ENCODE results near the gene CBFA2T3. TPM values are rescaled to one million over a fixed set of nuclear protein-coding genes. Genes with fewer than 3 reads are reported as not detected.

Gene CBFA2T3
- total and polyA plus RNA-seq, 2 of the 8 experiments (the other 6 are each of a cell fraction or from before 2014, with no cell fraction given) = 0.51 to 1.3 TPM

- no peak overlapping the region for H3K4ac ChIP-seq (replicated peaks; ENCODE audit: insufficient read length, low read depth, low read length)
- H4K8ac ChIP-seq (ENCODE audit: extremely low read depth, insufficient read depth, low read length) = no peak overlapping the region
- H3K9me3 ChIP-seq (ENCODE audit: insufficient read depth in 2 of 2, low read depth in 1 of 2, low read length in 1 of 2) = no peaks in the 10 kb centered on the region
- H2AK5ac ChIP-seq (ENCODE audit: low read depth, low read length) = no peak overlapping the region
- H3K23me2 ChIP-seq (ENCODE audit: low read depth, low read length) = no peaks in the 10 kb centered on the region
- H2BK120ac ChIP-seq (replicated peaks; ENCODE audit: low read depth, low read length) = no peak overlapping the region
- no peak for DNase-seq (ENCODE audit: low read depth in 1 of 2, low spot score in 2 of 2)
- ChIA-PET CTCF (ENCODE audit: partially characterized antibody) (interaction anchor here (0.8 to 2.0 kb wide), 6 partner anchors 10 to 113 kb away, joined by 3 to 10 read pairs (median 3); no protein-coding TSS in a partner anchor), POLR2A (ENCODE audit: partially characterized antibody) (interaction anchor here (2.2 kb wide), 1 partner anchor 17 kb away, joined by 8 read pairs; the partner anchor contains the start of gene APRT)
- no peak overlapping the region for H3K56ac ChIP-seq (replicated peaks; ENCODE audit: insufficient read length, low read depth, low read length)
- no peak for FAIRE-seq
- no peak overlapping the region for H3K23ac ChIP-seq (ENCODE audit: insufficient read length)
- H2BK20ac ChIP-seq (ENCODE audit: low read length) = no peak overlapping the region
- no peaks in the 10 kb centered on the region for H3K79me2 ChIP-seq (ENCODE audit: control insufficient read depth in 1 of 2, insufficient read depth in 2 of 2, low read length in 2 of 2)
- TF ChIP-seq SIRT6 (IDR thresholded peaks at IDR 0.05; ENCODE audit: low read length) (no peak), RNF2 (IDR thresholded peaks at IDR 0.05; ENCODE audit: borderline replicate concordance, low read depth, low read length, missing control alignments, poor library complexity, severe bottlenecking) (no peak), TEAD4 (IDR thresholded peaks at IDR 0.05; ENCODE audit: low read depth, low read length) (no peak), GTF2F1 (IDR thresholded peaks at IDR 0.05; ENCODE audit: borderline replicate concordance, low read depth, low read length) (no peak), TBP (IDR thresholded peaks at IDR 0.05; ENCODE audit: low read depth, low read length) (no peak), HDAC2 (IDR thresholded peaks at IDR 0.05; ENCODE audit: borderline replicate concordance in 1 of 2, low read depth in 2 of 2, low read length in 2 of 2) (no peak), TAF1 (IDR thresholded peaks at IDR 0.05; ENCODE audit: low read depth, low read length) (no peak), CHD2 (IDR thresholded peaks at IDR 0.05; ENCODE audit: low read length) (no peak), NRF1 (IDR thresholded peaks at IDR 0.05; ENCODE audit: low read depth, low read length) (no peak)
- H2BK5ac ChIP-seq (ENCODE audit: low read depth, low read length) = no peak overlapping the region
- peaks cover 2 to 6% of the 10 kb centered on the region in 2 experiments for H4K20me1 ChIP-seq (replicated peaks in 1 of 2; ENCODE audit: control insufficient read depth in 1 of 2, insufficient read depth in 2 of 2, low read length in 2 of 2)
- H3K27me3 ChIP-seq (replicated peaks in 1 of 4; ENCODE audit: control insufficient read depth in 3 of 4, extremely low read depth in 1 of 4, insufficient read depth in 3 of 4, low read length in 3 of 4) = no peaks in the 10 kb centered on the region
- H3K9ac ChIP-seq (replicated peaks in 1 of 4; ENCODE audit: extremely low read depth in 1 of 4, low read depth in 3 of 4, low read length in 3 of 4) = no peak overlapping the region
- no peak overlapping the region for H4K91ac ChIP-seq (replicated peaks; ENCODE audit: insufficient read length, low read length)
- no peaks in the 10 kb centered on the region for H3K36me3 ChIP-seq (ENCODE audit: control insufficient read depth in 2 of 4, insufficient read depth in 4 of 4, low read length in 3 of 4)
- no peak overlapping the region for H3K4me2 ChIP-seq (ENCODE audit: insufficient read depth in 1 of 2, low read depth in 2 of 2, low read length in 2 of 2)
- no peak overlapping the region for H3K18ac ChIP-seq (ENCODE audit: extremely low read depth, low read length)
- no peak overlapping the region for H3K14ac ChIP-seq (ENCODE audit: insufficient read length)
- 88% methylated on average over 12 of the region's 24 CpGs; no CpG with 5 or more reads in 1 of the 2 experiments for WGBS, 2 experiments (ENCODE audit: extremely low coverage in 1 of 2, insufficient coverage in 1 of 2, insufficient read length in 1 of 2, insufficient replicate concordance in 2 of 2, low coverage in 1 of 2, low lambda C conversion rate in 2 of 2, missing lambda C conversion rate in 1 of 2)
- H3K79me1 ChIP-seq (ENCODE audit: low read depth, low read length) = 0 out of 2 replicates have a peak, but pooled peaks cover 3% of the 10 kb centered on the region
- 0 out of 7 replicates have a peak, but pooled peaks cover 0 to 2% (median 0%) of the 10 kb centered on the region in 4 experiments for H3K4me1 ChIP-seq (replicated peaks in 1 of 4; ENCODE audit: control insufficient read depth in 3 of 4, insufficient read depth in 4 of 4, low read length in 3 of 4)
- H2BK15ac ChIP-seq (ENCODE audit: low read length) = no peak overlapping the region
- no peak overlapping the region for H3K4me3 ChIP-seq (ENCODE audit: extremely low read depth in 1 of 4, insufficient read depth in 2 of 4, low read depth in 3 of 4, low read length in 4 of 4)
- H2AFZ ChIP-seq (ENCODE audit: low read length) = no peak overlapping the region
- H2BK12ac ChIP-seq (ENCODE audit: low read depth, low read length) = no peak overlapping the region
- H4K5ac ChIP-seq (ENCODE audit: insufficient read length, low read depth, low read length) = no peak overlapping the region
- H3K27ac ChIP-seq (ENCODE audit: low read depth, low read length) = no peak overlapping the region
Measured at GRCh38 chr16:88828711-88829110, 148.3 kb downstream of the CBFA2T3 start.
